HG02763 (cell line): ENCODE data around the gene MTRF1.
A peak's percentile ranks its signal among the peaks of the same experiment; 100 is the strongest.

Source experiments
- ATAC-seq: cut with Tn5 transposase; IDR thresholded peaks from one replicate; pipeline ENCODE4 v1.9.1; 2021; ENCODE audit warnings: mild to moderate bottlenecking, moderate library complexity; ENCODE audit not compliant: unreplicated experiment

MTRF1 gene

GRCh38 chr13:41231025-41231677 is 32.2 kb downstream of the MTRF1 start:
- ATAC-seq: no peak

- no peak for ATAC-seq
Observed at GRCh38 chr13:41229356-41229755, 34.0 kb downstream of the MTRF1 start.

DNA sequence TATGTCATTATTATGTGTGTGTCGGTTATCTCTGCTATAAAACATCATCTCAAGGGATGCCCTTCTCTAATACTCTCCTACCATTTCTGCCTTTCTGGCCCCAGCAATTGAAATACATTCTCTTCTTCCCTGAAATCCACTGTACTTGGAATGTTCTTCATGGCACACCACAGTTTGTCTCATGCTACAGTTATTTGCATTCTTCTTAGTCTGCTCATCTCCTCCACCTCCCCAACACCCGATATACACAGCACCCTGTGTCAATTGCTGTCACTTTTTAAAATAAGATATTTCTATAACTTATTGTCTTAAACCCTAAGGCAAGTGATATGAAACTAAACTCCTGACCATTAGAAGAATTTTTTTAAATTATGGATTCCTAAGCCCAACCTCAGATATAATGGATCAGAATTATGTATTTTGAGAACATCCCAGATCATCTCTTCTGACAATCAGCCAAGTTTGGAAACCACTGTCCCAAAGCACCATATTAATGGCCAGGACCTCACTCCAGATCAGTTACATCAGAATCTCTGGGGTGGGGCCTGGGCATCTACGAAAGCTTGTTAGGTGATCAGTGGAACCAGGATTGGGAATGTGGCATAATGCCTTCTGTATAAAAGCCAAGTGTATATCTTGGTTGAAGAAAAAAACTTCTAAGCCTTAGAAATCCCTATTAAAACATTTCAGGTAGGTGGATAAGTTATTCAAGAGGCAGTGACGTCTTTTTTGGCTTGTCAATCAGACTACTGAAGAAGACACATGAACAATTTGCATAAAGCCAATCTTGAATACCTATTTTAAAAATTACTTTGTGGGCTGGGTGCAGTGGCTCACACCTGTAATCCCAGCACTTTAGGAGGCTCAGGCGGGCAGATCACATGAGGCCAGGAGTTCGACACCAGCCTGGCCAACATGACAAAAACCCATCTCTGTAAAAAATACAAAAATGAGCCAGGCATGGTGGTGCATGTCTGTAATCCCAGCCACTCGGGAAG is 39.0 kb downstream of the MTRF1 start:
- ATAC-seq: no peak

- ATAC-seq: peak; percentile 70
Observed at GRCh38 chr13:41222259-41222852, 41.0 kb downstream of the MTRF1 start.

GRCh38 chr13:41220401-41220800 is 43.0 kb downstream of the MTRF1 start:
- ATAC-seq: no peak

GRCh38 chr13:41216160-41216559 is 47.2 kb downstream of the MTRF1 start:
- ATAC-seq: no peak

- ATAC-seq: no peak
Observed at GRCh38 chr13:41213919-41214318, 49.5 kb downstream of the MTRF1 start.

DNA sequence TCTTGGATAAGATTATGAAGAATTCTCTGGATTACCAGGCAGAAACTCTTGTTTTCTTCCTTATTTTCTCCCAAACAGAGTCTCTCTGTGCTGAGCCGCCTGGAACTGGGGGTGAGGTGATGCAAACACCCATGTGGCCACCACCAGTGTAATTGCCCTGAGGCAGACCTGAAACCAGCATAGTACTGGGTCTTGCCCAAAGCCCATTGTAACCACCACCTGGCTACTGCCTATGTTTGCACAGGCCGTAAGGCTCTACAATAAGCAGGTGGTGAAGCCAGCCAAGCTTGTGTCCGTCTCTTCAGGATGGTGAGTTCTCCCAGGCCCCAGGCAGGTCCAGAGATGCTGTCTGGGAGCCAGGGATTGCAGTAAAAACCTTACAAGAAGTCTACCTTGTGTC is 50.1 kb downstream of the MTRF1 start:
- no peak for ATAC-seq

DNA sequence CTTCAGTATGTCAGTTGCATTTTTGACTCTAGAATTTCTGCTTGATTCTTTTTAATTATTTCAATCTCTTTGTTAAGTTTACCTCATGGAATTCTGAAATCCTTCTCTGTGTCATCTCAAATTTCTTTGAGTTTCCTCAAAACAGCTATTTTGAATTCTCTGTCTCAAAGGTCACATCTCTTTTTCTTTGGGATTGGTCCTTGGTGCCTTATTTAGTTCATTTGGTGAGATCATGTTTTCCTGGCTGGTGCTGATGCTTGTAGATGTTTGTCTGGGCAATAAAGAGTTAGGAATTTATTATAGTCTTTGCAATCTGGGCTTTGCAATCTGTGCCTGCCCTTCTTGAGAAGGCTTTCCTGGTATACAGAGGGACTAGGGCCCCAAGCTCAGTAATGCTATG is 50.5 kb downstream of the MTRF1 start:
- ATAC-seq: no peak

GRCh38 chr13:41211062-41211461 is 52.3 kb downstream of the MTRF1 start:
- ATAC-seq: no peak

- ATAC-seq: no peak
Observed at GRCh38 chr13:41206467-41206866, 56.9 kb downstream of the MTRF1 start.

DNA sequence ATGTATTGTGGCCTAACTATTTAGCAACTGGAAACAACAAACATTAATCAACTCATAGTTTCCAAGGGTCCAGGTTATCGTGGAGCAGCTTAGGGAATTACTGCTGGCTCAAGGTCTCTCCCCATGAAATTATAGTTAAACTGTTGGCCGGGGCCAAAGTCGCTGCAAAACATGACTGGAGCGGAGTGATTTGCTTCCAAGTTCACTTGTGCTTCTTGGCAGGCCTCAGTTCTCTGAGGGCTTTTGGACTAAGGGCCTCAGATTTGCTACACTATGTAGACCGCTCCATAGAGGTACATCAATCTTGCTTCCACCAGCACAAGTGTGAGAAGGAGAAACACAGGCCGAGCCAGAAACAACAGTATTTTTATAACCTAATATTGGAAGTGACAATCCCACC is 59.6 kb downstream of the MTRF1 start:
- no peak for ATAC-seq

DNA sequence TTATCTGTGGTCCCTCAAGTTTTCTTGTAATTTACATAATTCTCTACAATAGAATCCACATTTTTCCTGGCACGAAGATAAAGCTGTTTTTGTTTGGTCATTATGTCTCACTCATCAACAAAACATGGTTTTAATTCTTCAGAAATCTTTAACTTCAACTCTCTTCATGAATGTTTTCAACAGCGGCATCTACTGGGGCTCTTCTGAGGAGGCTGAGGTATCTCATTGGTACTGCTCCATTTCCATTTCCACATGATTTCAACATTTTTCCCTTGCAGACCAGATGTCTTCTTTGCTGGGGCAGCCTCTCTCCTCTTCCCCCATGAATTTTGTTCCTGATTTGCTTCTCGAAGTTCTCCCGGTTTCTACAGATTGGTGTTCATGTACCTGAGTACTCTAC is 63.2 kb downstream of the MTRF1 start:
- ATAC-seq: no peak

GRCh38 chr13:41199526-41199925 is 63.9 kb downstream of the MTRF1 start:
- peak; percentile 79 for ATAC-seq

DNA sequence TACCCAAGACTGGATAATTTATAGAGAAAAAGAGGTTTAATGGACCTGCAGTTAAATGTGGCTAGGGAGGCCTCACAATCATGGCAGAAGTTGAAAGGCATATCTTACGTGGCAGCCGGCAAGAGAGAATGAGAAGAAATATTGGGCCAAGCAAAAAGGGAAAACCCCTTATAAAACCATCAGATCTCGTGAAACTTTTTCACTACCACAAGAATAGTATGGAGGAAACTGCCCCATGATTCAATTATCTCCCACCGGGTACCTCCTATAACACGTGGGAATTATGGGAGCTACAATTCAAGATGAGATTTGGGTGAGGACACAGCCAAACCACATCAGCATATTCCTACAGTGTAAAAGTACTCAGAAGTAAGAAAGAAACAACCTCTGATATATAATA is 64.3 kb downstream of the MTRF1 start:
- ATAC-seq: no peak

DNA sequence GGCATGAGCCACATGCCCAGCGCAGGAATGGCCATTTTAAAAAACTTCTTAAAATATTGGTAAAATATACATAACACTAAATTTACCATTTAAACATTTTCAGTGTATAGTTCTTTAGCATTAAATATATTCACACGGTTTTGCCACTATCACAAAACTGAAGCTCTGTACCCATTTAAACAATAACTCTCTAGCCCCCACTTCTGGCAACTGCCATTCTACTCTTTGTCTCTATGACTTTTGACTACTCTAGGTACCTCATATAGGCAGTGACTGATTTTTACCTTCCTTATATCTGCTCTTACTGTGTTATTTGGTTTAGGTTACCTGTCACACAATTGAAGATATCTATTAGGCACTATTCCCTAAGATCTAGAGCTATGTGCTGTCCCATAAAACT is 66.8 kb downstream of the MTRF1 start:
- ATAC-seq: no peak

DNA sequence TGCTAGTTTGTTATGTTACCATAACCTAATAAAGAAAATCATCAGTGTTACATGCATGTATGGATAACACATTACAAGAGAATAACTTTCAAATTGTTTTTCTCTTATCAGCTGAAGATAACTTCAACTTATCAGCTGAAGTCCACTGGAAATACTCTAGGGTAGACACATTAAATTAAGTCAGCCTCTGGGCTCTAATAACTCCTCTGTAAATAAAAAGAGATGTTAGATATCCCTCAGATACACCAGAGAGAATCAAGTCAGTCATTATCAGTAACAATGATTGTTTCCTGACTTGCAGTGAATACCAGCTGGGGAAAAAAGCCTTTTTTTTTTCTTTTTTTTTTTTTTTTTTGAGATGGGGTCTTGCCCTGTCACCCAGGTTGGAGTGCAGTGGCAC is 67.4 kb downstream of the MTRF1 start:
- no peak for ATAC-seq

GRCh38 chr13:41193919-41194824 is 69.2 kb downstream of the MTRF1 start, which contains the start of gene KBTBD7:
TSS of gene KBTBD7 (minus strand) at chr13:41194569. CDS start at chr13:41194257, 312 bp downstream.
- peak; percentile 97 for ATAC-seq

DNA sequence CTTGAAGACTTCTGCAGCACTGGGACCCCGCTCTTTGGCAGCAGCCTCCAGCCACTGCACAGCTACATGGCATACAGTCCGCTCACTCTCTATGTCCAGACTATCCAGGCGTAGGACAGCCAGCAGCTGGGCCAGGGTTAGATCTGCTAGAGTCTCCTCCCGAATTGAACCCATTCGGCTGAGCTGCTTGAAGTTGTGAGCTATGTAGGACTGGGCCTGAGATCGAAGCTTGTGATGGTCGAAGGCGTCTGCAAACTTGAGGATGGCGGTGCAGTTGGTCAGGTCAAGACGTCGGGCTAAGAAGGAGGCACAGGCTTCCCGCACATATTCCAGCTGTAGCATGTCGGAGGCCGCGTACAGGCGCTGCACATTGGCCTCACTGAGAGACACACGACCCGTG is 69.9 kb downstream of the MTRF1 start:
- no peak for ATAC-seq

GRCh38 chr13:41188584-41188983 is 74.8 kb downstream of the MTRF1 start:
- ATAC-seq: no peak

DNA sequence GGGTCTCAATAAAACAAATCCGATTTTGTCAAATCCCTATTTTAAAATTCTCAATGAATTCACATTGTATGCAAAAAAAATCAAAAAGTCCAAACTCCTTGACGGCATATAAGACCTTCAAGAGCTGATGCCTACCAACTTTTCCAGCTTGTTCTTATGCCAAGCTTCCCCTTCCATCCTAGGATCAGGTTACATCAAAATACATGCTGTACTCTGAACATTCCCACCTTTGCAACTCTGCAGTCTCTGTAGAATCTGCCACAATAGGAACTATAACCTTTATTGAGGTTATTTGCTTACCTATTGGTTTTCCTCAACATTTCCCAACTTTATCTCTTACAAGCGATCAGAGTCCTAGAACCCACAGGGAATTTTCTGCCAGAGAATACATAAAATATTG is 76.9 kb downstream of the MTRF1 start:
- no peak for ATAC-seq
